Esophagus (tissue), 2 donors: Measurements from ENCODE around the gene ENOSF1. TPM values are rescaled to one million over a fixed set of nuclear protein-coding genes. Genes with fewer than 3 reads are reported as not detected.

ENCODE experiments used
- H3K27ac ChIP-seq, 2 donors: one replicate each; pipeline ENCODE4 v1.5.1; 2013; ENCODE audit warnings: low read depth in 2 of 2, mild to moderate bottlenecking in 2 of 2, inconsistent platforms in 1 of 2, low read length in 1 of 2, moderate library complexity in 1 of 2
- H3K27me3 ChIP-seq, 2 donors: one replicate each; pipeline ENCODE4 v1.6.1; 2013; ENCODE audit warnings: low read length in 2 of 2, control low read depth in 1 of 2, mild to moderate bottlenecking in 1 of 2; ENCODE audit not compliant: insufficient read depth in 2 of 2, control insufficient read depth in 1 of 2
- H3K36me3 ChIP-seq, 2 donors: one replicate each; pipeline ENCODE4 v1.6.1; 2013; ENCODE audit warnings: low read length in 1 of 2; ENCODE audit not compliant: control insufficient read depth in 2 of 2, insufficient read depth in 2 of 2
- H3K4me1 ChIP-seq, 2 donors: one replicate each; pipeline ENCODE4 v1.6.1; 2013; ENCODE audit warnings: low read length in 1 of 2; ENCODE audit not compliant: control insufficient read depth in 2 of 2, insufficient read depth in 2 of 2
- H3K4me3 ChIP-seq, 2 donors: one replicate each; pipeline ENCODE4 v1.5.1; 2013; ENCODE audit warnings: low read length in 2 of 2, mild to moderate bottlenecking in 2 of 2, low read depth in 1 of 2, moderate library complexity in 1 of 2
- H3K9me3 ChIP-seq, 2 donors: one replicate each; pipeline ENCODE4 v1.6.1; 2013; ENCODE audit warnings: mild to moderate bottlenecking in 2 of 2, low read depth in 1 of 2, low read length in 1 of 2, moderate library complexity in 1 of 2; ENCODE audit not compliant: control insufficient read depth in 2 of 2, insufficient read depth in 1 of 2
- WGBS, 2 donors: extraction: QIAGEN DNeasy Blood & Tissue Kit; methylation state at CpG; one replicate each; pipeline ENCODE4 v1.1.7; 2013; 5-methylcytosine and 5-hydroxymethylcytosine counted together
- polyA plus RNA-seq, 2 donors: library from polyadenylated mRNA; stranded (reverse); fragments of 200-250 nt; gene quantifications; one replicate each; pipeline ENCODE4 v1.2.3, GENCODE V29; 2013
- donor health status: healthy with polysubstance abuse.
- donor health status: Bipolar disorder and iron deficiency.

Gene ENOSF1
- polyA plus RNA-seq, 2 donors, result 23.9 to 75.1 TPM

- no peaks in the 10 kb centered on the region for H3K27me3 ChIP-seq
- no peak overlapping the region for H3K27ac ChIP-seq
These were observed 1.8 kb downstream of the ENOSF1 start for GRCh38 chr18:710418-711300.

GRCh38 chr18:709771-710170, 2.7 kb downstream of the ENOSF1 start:
- Histone ChIP-seq H3K27ac (no peak overlapping the region), H3K4me1 (no peaks in the 10 kb centered on the region), H3K27me3 (no peaks in the 10 kb centered on the region), H3K4me3 (no peak overlapping the region), H3K36me3 (peaks cover 0 to 5% of the 10 kb centered on the region in 2 donors), H3K9me3 (no peaks in the 10 kb centered on the region)
- 76 to 88% methylated on average over 1 of the region's 1 CpG for WGBS, 2 donors

More at GRCh38 chr18:710418-711300, 1.8 kb downstream of the ENOSF1 start:
- no peaks in the 10 kb centered on the region for H3K4me1 ChIP-seq
- peaks cover 0 to 3% of the 10 kb centered on the region in 2 donors for H3K36me3 ChIP-seq
- 67 to 73% methylated on average over 3 of the region's 3 CpGs for WGBS, 2 donors
- H3K9me3 ChIP-seq, result no peaks in the 10 kb centered on the region
- H3K4me3 ChIP-seq, result no peak overlapping the region

- H3K4me1 ChIP-seq, result no peaks in the 10 kb centered on the region
- H3K9me3 ChIP-seq, result no peaks in the 10 kb centered on the region
- no peaks in the 10 kb centered on the region for H3K27me3 ChIP-seq
- peaks cover 0 to 5% of the 10 kb centered on the region in 2 donors for H3K36me3 ChIP-seq
- H3K4me3 ChIP-seq, result no peak overlapping the region
- no peak overlapping the region for H3K27ac ChIP-seq
- WGBS, 2 donors, result 91 to 93% methylated on average over 10 of the region's 10 CpGs
These were observed 4.3 kb downstream of the ENOSF1 start for GRCh38 chr18:708096-708495.

GRCh38 chr18:706405-706804, 6.0 kb downstream of the ENOSF1 start:
- 88 to 90% methylated on average over 8 of the region's 8 CpGs for WGBS, 2 donors
- H3K4me1 ChIP-seq, result no peaks in the 10 kb centered on the region
- H3K27ac ChIP-seq, result no peak overlapping the region
- H3K9me3 ChIP-seq, result no peaks in the 10 kb centered on the region
- no peak overlapping the region for H3K4me3 ChIP-seq
- H3K27me3 ChIP-seq, result no peaks in the 10 kb centered on the region
- peaks cover 0 to 5% of the 10 kb centered on the region in 2 donors for H3K36me3 ChIP-seq

GRCh38 chr18:703213-703967, 9.0 kb downstream of the ENOSF1 start:
- Histone ChIP-seq H3K27me3 (no peaks in the 10 kb centered on the region), H3K4me1 (no peaks in the 10 kb centered on the region), H3K27ac (peak overlapping the region; percentile 12 to 80), H3K9me3 (no peaks in the 10 kb centered on the region), H3K4me3 (no peak overlapping the region), H3K36me3 (peaks cover 0 to 3% of the 10 kb centered on the region in 2 donors)
- WGBS, 2 donors, result 60 to 62% methylated on average over 8 of the region's 8 CpGs

GRCh38 chr18:697800-698199, 14.6 kb downstream of the ENOSF1 start:
- H3K4me1 ChIP-seq, result no peaks in the 10 kb centered on the region
- no peaks in the 10 kb centered on the region for H3K27me3 ChIP-seq
- no peaks in the 10 kb centered on the region for H3K9me3 ChIP-seq
- peaks cover 4 to 5% of the 10 kb centered on the region in 2 donors for H3K36me3 ChIP-seq
- no peak overlapping the region for H3K4me3 ChIP-seq
- H3K27ac ChIP-seq, result no peak overlapping the region
- WGBS, 2 donors, result 73 to 79% methylated on average over 10 of the region's 10 CpGs

GRCh38 chr18:697012-697411, 15.4 kb downstream of the ENOSF1 start:
- H3K9me3 ChIP-seq, result no peaks in the 10 kb centered on the region
- WGBS, 2 donors, result 94 to 96% methylated on average over 4 of the region's 4 CpGs
- H3K4me3 ChIP-seq, result no peak overlapping the region
- H3K27ac ChIP-seq, result no peak overlapping the region
- peaks cover 5 to 8% of the 10 kb centered on the region in 2 donors for H3K36me3 ChIP-seq
- no peaks in the 10 kb centered on the region for H3K4me1 ChIP-seq
- H3K27me3 ChIP-seq, result no peaks in the 10 kb centered on the region

- WGBS, 2 donors, result 78 to 80% methylated on average over 8 of the region's 8 CpGs
- peaks cover 5 to 18% of the 10 kb centered on the region in 2 donors for H3K36me3 ChIP-seq
These were observed 18.8 kb downstream of the ENOSF1 start for GRCh38 chr18:693466-694187.

GRCh38 chr18:692824-693223, 19.6 kb downstream of the ENOSF1 start:
- no peaks in the 10 kb centered on the region for H3K9me3 ChIP-seq
- H3K4me3 ChIP-seq, result no peak overlapping the region
- H3K4me1 ChIP-seq, result no peaks in the 10 kb centered on the region
- no peaks in the 10 kb centered on the region for H3K27me3 ChIP-seq
- H3K27ac ChIP-seq, result no peak overlapping the region
- 85 to 88% methylated on average over 6 of the region's 6 CpGs for WGBS, 2 donors
- peaks cover 5 to 18% of the 10 kb centered on the region in 2 donors for H3K36me3 ChIP-seq

More at GRCh38 chr18:693466-694187, 18.8 kb downstream of the ENOSF1 start:
- no peak overlapping the region for H3K4me3 ChIP-seq
- no peaks in the 10 kb centered on the region for H3K4me1 ChIP-seq
- H3K27ac ChIP-seq, result no peak overlapping the region
- no peaks in the 10 kb centered on the region for H3K27me3 ChIP-seq
- H3K9me3 ChIP-seq, result no peaks in the 10 kb centered on the region
